GM23338 (cell line): ENCODE results near the gene HAGH. TPM values are rescaled to one million over a fixed set of nuclear protein-coding genes. Genes with fewer than 3 reads are reported as not detected.

Source experiments
- ATAC-seq: fragments of 200-7000 bp; cut with Tn5 transposase; 3 replicates; pipeline ENCODE4 v1.9.1; 2020
- DNase-seq: peaks from one replicate; pipeline ENCODE4 v3.0.0-alpha.2; 2015; ENCODE audit warnings: low spot score
- H2AFZ ChIP-seq: fragments of 200-600 bp; sonication (generic); 2 replicates; pipeline ENCODE4 v1.8.0; 2016; ENCODE audit warnings: antibody characterized with exemption, mild to moderate bottlenecking, moderate library complexity
- H3F3A ChIP-seq: fragments of 200-600 bp; sonication (generic); replicated peaks from 2 replicates; pipeline ENCODE4 v1.8.0; 2017; ENCODE audit warnings: antibody characterized with exemption, mixed run types, low read depth
- H3K27ac ChIP-seq: fragments of 200-600 bp; sonication (generic); 2 replicates; pipeline ENCODE4 v1.6.1; 2016; ENCODE audit warnings: low read depth
- H3K27me3 ChIP-seq: fragments of 200-600 bp; sonication (generic); 2 replicates; pipeline ENCODE4 v1.8.0; 2016; ENCODE audit warnings: mild to moderate bottlenecking, mixed run types, moderate library complexity; ENCODE audit not compliant: insufficient read depth
- H3K36me3 ChIP-seq: fragments of 200-600 bp; sonication (generic); 2 replicates; pipeline ENCODE4 v1.8.0; 2016; ENCODE audit warnings: mild to moderate bottlenecking; ENCODE audit not compliant: insufficient read depth
- H3K4me1 ChIP-seq: fragments of 200-600 bp; sonication (generic); 2 replicates; pipeline ENCODE4 v1.8.0; 2016; ENCODE audit warnings: mild to moderate bottlenecking, moderate library complexity; ENCODE audit not compliant: insufficient read depth
- H3K4me2 ChIP-seq: fragments of 200-600 bp; sonication (generic); 2 replicates; pipeline ENCODE4 v1.7.1; 2017; ENCODE audit warnings: mixed run types
- H3K4me3 ChIP-seq: fragments of 200-600 bp; sonication (generic); 2 replicates; pipeline ENCODE4 v1.6.1; 2016; ENCODE audit warnings: mixed run types
- H3K79me2 ChIP-seq: fragments of 200-600 bp; sonication (generic); replicated peaks from 2 replicates; pipeline ENCODE4 v1.8.0; 2017; ENCODE audit warnings: mild to moderate bottlenecking; ENCODE audit not compliant: insufficient read depth
- H3K9me2 ChIP-seq: fragments of 200-600 bp; sonication (generic); 2 replicates; pipeline ENCODE4 v1.8.0; 2017; ENCODE audit not compliant: insufficient read depth
- H4K20me1 ChIP-seq: fragments of 200-600 bp; sonication (generic); replicated peaks from 2 replicates; pipeline ENCODE4 v1.8.0; 2017; ENCODE audit warnings: mild to moderate bottlenecking; ENCODE audit not compliant: insufficient read depth
- H3K27ac Mint-ChIP-seq: 2 replicates; pipeline ENCODE4 v1.8.0; 2020; ENCODE audit warnings: inconsistent platforms, mild to moderate bottlenecking, moderate library complexity, mixed read lengths
- H3K27me3 Mint-ChIP-seq: 3 replicates; pipeline ENCODE4 v1.8.0; 2022; ENCODE audit warnings: low read depth, mild to moderate bottlenecking, moderate library complexity, mixed read lengths, inconsistent platforms; ENCODE audit not compliant: insufficient read depth, poor library complexity
- H3K36me3 Mint-ChIP-seq: 3 replicates; pipeline ENCODE4 v1.8.0; 2021; ENCODE audit warnings: low read depth, mild to moderate bottlenecking, inconsistent platforms, moderate library complexity, mixed read lengths
- H3K4me1 Mint-ChIP-seq: 3 replicates; pipeline ENCODE4 v1.8.0; 2020; ENCODE audit warnings: mild to moderate bottlenecking, inconsistent platforms, mixed read lengths
- H3K4me3 Mint-ChIP-seq: 3 replicates; pipeline ENCODE4 v1.8.0; 2021; ENCODE audit warnings: moderate library complexity, mild to moderate bottlenecking, inconsistent platforms, mixed read lengths
- H3K9me3 Mint-ChIP-seq: 3 replicates; pipeline ENCODE4 v1.8.0; 2020; ENCODE audit warnings: moderate library complexity, mild to moderate bottlenecking, inconsistent platforms, mixed read lengths
- CREB1 ChIP-seq: fragments of 250-450 bp; sonication (Bioruptor Pico); IDR thresholded peaks from 2 replicates; pipeline ENCODE4 v1.5.0; 2020; ENCODE audit warnings: low read depth, mild to moderate bottlenecking, moderate library complexity
- EZH2phosphoT487 ChIP-seq: fragments of 200-600 bp; sonication (generic); IDR thresholded peaks from one replicate; pipeline ENCODE4 v1.8.1; 2018; ENCODE audit warnings: antibody characterized with exemption; ENCODE audit not compliant: unreplicated experiment
- JUNB ChIP-seq: IDR thresholded peaks from one replicate; pipeline ENCODE4 v1.6.1; 2016; ENCODE audit warnings: antibody characterized with exemption; ENCODE audit not compliant: unreplicated experiment
- NANOG ChIP-seq: IDR thresholded peaks from 2 replicates; pipeline ENCODE4 v1.6.1; 2016; ENCODE audit warnings: antibody characterized with exemption, borderline replicate concordance
- POLR2AphosphoS5 ChIP-seq: IDR thresholded peaks from 2 replicates; pipeline ENCODE4 v1.6.1; 2016; ENCODE audit warnings: antibody characterized with exemption, low read depth
- STAT1 ChIP-seq: IDR thresholded peaks from one replicate; pipeline ENCODE4 v1.6.1; 2016; ENCODE audit warnings: antibody characterized with exemption; ENCODE audit not compliant: unreplicated experiment
- ZNF114 ChIP-seq: fragments of 250-450 bp; sonication (Bioruptor Pico); IDR thresholded peaks from 2 replicates; pipeline ENCODE4 v1.5.0; 2020; ENCODE audit warnings: mild to moderate bottlenecking, moderate library complexity
- ZNF331 ChIP-seq: fragments of 250-450 bp; sonication (Bioruptor Pico); IDR thresholded peaks from 2 replicates; pipeline ENCODE4 v1.5.0; 2020; ENCODE audit warnings: low read depth, mild to moderate bottlenecking, moderate library complexity
- polyA plus RNA-seq: library from polyadenylated mRNA; unstranded; fragments of >200 nt; fragmentation: Nextera tagmentation; extraction: Ambion mirVana; gene quantifications from 2 replicates; pipeline ENCODE4 v1.2.1, GENCODE V29; 2016
- total RNA-seq: library from RNA; depleted of rRNA; stranded (reverse); fragments of >200 nt; shearing (Covaris generic); gene quantifications from 2 replicates; pipeline ENCODE4 v1.2.3, GENCODE V29; 2014
- TF ChIP-seq, protein P1 (sequence below): IDR thresholded peaks from 2 replicates; pipeline ENCODE4 v1.6.1; 2016; ENCODE audit warnings: antibody characterized with exemption
- TF ChIP-seq, protein P2 (sequence below): IDR thresholded peaks from one replicate; pipeline ENCODE4 v1.6.1; 2018; ENCODE audit warnings: antibody characterized with exemption; ENCODE audit not compliant: unreplicated experiment
- TF ChIP-seq, protein P3 (sequence below): fragments of 250-450 bp; sonication (Bioruptor Pico); IDR thresholded peaks from 2 replicates; pipeline ENCODE4 v1.5.0; 2020; ENCODE audit warnings: mild to moderate bottlenecking, moderate library complexity
- TF ChIP-seq, protein P4 (sequence below), 2 experiments: fragments of 200-600 bp in 1 of 2; sonication (generic) in 1 of 2; conservative IDR thresholded peaks; 2 replicates each; pipeline versions ENCODE4 v1.5.1 to v1.6.1; 2016 to 2017; ENCODE audit warnings: antibody characterized with exemption in 2 of 2, low read depth in 2 of 2, mild to moderate bottlenecking in 2 of 2, moderate library complexity in 1 of 2

Gene HAGH
- total and polyA plus RNA-seq, 2 experiments from 2014 or later = 24.7 to 28.9 TPM

DNA sequence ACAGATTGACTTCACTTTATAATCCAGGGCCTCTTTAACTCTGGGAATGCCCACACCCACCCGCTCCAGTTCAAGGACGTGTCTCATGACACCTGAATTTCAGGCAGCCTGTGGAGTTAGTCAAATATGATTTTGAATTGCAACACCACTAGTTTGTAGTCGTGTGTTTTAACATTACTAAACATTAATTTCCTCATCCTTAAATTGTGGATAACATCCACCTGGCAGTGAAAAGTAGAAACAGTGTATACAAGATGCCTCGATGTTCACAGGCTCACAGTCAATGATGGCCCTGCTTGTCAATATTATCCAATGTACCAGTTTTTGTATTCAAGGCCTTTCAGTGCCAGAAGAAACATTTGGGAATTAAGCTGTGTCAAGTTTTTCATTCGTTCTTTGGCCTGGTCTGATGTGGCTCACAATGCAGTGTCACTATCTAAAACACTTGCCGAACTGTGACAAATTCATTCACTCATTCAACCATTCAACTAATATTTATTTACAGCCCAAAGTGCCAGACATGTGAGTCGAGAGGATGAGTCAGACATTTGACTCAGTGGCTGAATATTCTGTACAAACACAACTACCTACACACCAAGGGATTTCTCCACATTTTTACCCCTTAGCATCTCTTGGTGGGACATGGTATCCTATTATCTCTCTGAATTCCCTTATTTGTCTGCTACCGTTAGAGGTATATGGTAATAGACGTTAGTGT lies 43.9 kb upstream of the HAGH start:
- peaks cover 3% of the 10 kb centered on the region; the same call in 1 of the 3 replicates for H3K9me3 Mint-ChIP-seq
- DNase-seq (no peak), ATAC-seq (no peak)
- H3K4me3 Mint-ChIP-seq = no peak overlapping the region
- H3K4me1 ChIP-seq = no peaks in the 10 kb centered on the region
- no peaks in the 10 kb centered on the region for H3K79me2 ChIP-seq
- no peak overlapping the region for H3K4me2 ChIP-seq
- H3F3A ChIP-seq = no peaks in the 10 kb centered on the region
- no peaks in the 10 kb centered on the region for H3K9me2 ChIP-seq
- no peak overlapping the region for H2AFZ ChIP-seq
- no peaks in the 10 kb centered on the region for H3K36me3 ChIP-seq
- TF ChIP-seq, protein P1, sequence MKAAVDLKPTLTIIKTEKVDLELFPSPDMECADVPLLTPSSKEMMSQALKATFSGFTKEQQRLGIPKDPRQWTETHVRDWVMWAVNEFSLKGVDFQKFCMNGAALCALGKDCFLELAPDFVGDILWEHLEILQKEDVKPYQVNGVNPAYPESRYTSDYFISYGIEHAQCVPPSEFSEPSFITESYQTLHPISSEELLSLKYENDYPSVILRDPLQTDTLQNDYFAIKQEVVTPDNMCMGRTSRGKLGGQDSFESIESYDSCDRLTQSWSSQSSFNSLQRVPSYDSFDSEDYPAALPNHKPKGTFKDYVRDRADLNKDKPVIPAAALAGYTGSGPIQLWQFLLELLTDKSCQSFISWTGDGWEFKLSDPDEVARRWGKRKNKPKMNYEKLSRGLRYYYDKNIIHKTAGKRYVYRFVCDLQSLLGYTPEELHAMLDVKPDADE = no peak
- TF ChIP-seq NANOG (no peak), JUNB (no peak), CREB1 (CRISPR knock-in tag) (no peak), POLR2AphosphoS5 (no peak), STAT1 (no peak), ZNF114 (CRISPR knock-in tag) (no peak), EZH2phosphoT487 (no peak), ZNF331 (CRISPR knock-in tag) (no peak)
- TF ChIP-seq, protein P2, sequence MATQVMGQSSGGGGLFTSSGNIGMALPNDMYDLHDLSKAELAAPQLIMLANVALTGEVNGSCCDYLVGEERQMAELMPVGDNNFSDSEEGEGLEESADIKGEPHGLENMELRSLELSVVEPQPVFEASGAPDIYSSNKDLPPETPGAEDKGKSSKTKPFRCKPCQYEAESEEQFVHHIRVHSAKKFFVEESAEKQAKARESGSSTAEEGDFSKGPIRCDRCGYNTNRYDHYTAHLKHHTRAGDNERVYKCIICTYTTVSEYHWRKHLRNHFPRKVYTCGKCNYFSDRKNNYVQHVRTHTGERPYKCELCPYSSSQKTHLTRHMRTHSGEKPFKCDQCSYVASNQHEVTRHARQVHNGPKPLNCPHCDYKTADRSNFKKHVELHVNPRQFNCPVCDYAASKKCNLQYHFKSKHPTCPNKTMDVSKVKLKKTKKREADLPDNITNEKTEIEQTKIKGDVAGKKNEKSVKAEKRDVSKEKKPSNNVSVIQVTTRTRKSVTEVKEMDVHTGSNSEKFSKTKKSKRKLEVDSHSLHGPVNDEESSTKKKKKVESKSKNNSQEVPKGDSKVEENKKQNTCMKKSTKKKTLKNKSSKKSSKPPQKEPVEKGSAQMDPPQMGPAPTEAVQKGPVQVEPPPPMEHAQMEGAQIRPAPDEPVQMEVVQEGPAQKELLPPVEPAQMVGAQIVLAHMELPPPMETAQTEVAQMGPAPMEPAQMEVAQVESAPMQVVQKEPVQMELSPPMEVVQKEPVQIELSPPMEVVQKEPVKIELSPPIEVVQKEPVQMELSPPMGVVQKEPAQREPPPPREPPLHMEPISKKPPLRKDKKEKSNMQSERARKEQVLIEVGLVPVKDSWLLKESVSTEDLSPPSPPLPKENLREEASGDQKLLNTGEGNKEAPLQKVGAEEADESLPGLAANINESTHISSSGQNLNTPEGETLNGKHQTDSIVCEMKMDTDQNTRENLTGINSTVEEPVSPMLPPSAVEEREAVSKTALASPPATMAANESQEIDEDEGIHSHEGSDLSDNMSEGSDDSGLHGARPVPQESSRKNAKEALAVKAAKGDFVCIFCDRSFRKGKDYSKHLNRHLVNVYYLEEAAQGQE = no peak
- TF ChIP-seq, protein P3, sequence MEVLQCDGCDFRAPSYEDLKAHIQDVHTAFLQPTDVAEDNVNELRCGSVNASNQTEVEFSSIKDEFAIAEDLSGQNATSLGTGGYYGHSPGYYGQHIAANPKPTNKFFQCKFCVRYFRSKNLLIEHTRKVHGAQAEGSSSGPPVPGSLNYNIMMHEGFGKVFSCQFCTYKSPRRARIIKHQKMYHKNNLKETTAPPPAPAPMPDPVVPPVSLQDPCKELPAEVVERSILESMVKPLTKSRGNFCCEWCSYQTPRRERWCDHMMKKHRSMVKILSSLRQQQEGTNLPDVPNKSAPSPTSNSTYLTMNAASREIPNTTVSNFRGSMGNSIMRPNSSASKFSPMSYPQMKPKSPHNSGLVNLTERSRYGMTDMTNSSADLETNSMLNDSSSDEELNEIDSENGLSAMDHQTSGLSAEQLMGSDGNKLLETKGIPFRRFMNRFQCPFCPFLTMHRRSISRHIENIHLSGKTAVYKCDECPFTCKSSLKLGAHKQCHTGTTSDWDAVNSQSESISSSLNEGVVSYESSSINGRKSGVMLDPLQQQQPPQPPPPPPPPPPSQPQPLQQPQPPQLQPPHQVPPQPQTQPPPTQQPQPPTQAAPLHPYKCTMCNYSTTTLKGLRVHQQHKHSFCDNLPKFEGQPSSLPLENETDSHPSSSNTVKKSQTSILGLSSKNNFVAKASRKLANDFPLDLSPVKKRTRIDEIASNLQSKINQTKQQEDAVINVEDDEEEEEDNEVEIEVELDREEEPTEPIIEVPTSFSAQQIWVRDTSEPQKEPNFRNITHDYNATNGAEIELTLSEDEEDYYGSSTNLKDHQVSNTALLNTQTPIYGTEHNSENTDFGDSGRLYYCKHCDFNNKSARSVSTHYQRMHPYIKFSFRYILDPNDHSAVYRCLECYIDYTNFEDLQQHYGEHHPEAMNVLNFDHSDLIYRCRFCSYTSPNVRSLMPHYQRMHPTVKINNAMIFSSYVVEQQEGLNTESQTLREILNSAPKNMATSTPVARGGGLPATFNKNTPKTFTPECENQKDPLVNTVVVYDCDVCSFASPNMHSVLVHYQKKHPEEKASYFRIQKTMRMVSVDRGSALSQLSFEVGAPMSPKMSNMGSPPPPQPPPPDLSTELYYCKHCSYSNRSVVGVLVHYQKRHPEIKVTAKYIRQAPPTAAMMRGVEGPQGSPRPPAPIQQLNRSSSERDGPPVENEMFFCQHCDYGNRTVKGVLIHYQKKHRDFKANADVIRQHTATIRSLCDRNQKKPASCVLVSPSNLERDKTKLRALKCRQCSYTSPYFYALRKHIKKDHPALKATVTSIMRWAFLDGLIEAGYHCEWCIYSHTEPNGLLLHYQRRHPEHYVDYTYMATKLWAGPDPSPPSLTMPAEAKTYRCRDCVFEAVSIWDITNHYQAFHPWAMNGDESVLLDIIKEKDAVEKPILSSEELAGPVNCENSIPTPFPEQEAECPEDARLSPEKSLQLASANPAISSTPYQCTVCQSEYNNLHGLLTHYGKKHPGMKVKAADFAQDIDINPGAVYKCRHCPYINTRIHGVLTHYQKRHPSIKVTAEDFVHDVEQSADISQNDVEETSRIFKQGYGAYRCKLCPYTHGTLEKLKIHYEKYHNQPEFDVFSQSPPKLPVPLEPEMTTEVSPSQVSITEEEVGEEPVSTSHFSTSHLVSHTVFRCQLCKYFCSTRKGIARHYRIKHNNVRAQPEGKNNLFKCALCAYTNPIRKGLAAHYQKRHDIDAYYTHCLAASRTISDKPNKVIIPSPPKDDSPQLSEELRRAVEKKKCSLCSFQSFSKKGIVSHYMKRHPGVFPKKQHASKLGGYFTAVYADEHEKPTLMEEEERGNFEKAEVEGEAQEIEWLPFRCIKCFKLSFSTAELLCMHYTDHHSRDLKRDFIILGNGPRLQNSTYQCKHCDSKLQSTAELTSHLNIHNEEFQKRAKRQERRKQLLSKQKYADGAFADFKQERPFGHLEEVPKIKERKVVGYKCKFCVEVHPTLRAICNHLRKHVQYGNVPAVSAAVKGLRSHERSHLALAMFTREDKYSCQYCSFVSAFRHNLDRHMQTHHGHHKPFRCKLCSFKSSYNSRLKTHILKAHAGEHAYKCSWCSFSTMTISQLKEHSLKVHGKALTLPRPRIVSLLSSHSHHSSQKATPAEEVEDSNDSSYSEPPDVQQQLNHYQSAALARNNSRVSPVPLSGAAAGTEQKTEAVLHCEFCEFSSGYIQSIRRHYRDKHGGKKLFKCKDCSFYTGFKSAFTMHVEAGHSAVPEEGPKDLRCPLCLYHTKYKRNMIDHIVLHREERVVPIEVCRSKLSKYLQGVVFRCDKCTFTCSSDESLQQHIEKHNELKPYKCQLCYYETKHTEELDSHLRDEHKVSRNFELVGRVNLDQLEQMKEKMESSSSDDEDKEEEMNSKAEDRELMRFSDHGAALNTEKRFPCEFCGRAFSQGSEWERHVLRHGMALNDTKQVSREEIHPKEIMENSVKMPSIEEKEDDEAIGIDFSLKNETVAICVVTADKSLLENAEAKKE = no peak
- TF ChIP-seq, protein P4, sequence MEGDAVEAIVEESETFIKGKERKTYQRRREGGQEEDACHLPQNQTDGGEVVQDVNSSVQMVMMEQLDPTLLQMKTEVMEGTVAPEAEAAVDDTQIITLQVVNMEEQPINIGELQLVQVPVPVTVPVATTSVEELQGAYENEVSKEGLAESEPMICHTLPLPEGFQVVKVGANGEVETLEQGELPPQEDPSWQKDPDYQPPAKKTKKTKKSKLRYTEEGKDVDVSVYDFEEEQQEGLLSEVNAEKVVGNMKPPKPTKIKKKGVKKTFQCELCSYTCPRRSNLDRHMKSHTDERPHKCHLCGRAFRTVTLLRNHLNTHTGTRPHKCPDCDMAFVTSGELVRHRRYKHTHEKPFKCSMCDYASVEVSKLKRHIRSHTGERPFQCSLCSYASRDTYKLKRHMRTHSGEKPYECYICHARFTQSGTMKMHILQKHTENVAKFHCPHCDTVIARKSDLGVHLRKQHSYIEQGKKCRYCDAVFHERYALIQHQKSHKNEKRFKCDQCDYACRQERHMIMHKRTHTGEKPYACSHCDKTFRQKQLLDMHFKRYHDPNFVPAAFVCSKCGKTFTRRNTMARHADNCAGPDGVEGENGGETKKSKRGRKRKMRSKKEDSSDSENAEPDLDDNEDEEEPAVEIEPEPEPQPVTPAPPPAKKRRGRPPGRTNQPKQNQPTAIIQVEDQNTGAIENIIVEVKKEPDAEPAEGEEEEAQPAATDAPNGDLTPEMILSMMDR (conservative IDR thresholded peaks at IDR 0.05; ENCODE audit: low read depth in 2 of 2) = no peak
- H3K27me3 ChIP-seq = peaks cover 26% of the 10 kb centered on the region
- H3K27me3 Mint-ChIP-seq = peaks cover 21% of the 10 kb centered on the region
- no peak overlapping the region for H3K27ac Mint-ChIP-seq
- H3K27ac ChIP-seq = no peak overlapping the region
- no peaks in the 10 kb centered on the region for H4K20me1 ChIP-seq
- H3K4me1 Mint-ChIP-seq = 0 out of 3 replicates have a peak, but pooled peaks cover 2% of the 10 kb centered on the region
- H3K4me3 ChIP-seq = no peak overlapping the region
- no peaks in the 10 kb centered on the region for H3K36me3 Mint-ChIP-seq
